ENCODE results near the gene RNF213.

DNA sequence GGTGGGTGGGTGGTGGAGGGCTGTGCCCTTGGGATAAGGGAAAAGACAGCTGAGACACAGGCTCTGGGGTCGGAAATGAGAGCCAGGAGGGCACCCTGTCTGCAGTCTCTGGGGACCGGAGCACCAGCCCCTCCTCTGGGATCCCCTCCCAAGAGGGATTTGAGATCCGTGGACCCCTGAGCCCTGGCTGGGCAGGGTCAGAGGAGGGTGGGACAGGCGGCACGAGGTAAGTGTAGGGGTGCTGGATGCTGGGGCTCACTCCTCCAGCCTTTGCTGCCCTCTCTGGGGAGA is 40.9 kb upstream of the RNF213 start:
- TF ChIP-seq, protein P1, sequence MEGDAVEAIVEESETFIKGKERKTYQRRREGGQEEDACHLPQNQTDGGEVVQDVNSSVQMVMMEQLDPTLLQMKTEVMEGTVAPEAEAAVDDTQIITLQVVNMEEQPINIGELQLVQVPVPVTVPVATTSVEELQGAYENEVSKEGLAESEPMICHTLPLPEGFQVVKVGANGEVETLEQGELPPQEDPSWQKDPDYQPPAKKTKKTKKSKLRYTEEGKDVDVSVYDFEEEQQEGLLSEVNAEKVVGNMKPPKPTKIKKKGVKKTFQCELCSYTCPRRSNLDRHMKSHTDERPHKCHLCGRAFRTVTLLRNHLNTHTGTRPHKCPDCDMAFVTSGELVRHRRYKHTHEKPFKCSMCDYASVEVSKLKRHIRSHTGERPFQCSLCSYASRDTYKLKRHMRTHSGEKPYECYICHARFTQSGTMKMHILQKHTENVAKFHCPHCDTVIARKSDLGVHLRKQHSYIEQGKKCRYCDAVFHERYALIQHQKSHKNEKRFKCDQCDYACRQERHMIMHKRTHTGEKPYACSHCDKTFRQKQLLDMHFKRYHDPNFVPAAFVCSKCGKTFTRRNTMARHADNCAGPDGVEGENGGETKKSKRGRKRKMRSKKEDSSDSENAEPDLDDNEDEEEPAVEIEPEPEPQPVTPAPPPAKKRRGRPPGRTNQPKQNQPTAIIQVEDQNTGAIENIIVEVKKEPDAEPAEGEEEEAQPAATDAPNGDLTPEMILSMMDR (IDR thresholded peaks at IDR 0.05 in 8 of 11, conservative IDR thresholded peaks at IDR 0.05 in 3 of 11) = no peak
- TF ChIP-seq POLR2AphosphoS5 (IDR thresholded peaks at IDR 0.05) = peak in 1 of 3 donors; percentile 1
- TF ChIP-seq POLR2A (IDR thresholded peaks at IDR 0.05) = no peak
